ENCODE data around the gene DACH1.
A peak's percentile ranks its signal among the peaks of the same experiment; 100 is the strongest.

Gene DACH1

GRCh38 chr13:71695662-71696061, 171.3 kb downstream of the DACH1 start:
- DNase-seq, result peak; percentile 71

DNA sequence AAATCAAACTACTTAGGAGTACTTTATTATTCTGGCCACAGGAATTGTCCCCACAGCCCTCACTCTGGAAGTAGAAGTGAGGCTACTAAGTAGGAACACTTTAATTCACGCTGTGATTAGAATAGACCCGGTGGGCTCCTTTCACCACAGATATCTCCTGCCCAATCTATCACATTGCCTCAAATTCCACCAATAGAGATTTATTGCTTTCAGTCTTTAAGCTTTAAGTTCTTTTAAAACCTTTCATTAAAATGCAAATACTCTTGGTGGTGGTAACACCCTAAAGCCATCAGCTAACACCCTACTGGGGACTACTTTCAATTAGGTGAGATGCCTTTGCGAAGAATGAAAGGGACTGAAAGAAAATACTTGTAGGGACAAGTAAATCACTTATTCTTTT, 181.9 kb downstream of the DACH1 start:
- DNase-seq, result no peak

- no peak for DNase-seq
Measured at GRCh38 chr13:71681901-71682613, 184.9 kb downstream of the DACH1 start.

GRCh38 chr13:71677124-71677523, 189.9 kb downstream of the DACH1 start:
- DNase-seq, result peak; percentile 37

DNA sequence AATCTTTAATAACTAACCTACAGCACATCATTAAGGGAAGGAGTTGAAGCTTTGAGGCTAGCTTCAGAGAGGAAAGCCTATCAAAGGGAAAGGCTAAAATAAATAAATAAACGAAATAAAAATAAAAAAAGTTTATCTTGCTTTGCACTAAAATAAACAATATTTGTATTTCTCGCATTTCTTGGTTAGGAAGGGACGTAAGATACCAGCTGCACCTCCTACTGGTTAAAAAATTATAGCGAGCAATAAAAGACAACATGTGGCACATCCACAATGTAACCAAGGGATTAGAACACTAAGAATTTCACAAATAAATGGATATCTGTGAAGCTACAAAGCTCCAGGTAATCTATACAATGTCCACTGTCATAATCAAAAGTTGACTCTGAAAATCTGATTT, 194.5 kb downstream of the DACH1 start:
- DNase-seq, result peak; percentile 44

DNA sequence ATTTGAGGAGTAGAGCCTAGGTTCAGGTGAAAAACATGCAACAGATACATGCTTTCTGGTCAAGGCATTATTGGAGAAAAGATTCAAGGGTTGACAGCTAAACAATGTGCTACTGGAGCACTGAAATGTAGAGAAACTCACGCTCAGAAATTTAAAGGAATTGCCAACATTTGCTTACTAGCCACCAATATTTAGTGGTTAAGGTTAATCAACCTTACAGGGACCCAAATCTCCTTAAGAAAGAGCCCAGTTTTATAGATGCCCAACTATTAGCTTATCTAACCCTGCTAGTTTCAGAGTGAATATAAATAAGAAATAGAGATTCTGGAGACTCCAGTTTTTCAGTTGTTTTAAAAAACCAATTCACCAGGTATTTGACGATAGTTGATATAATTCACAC, 203.6 kb downstream of the DACH1 start:
- DNase-seq, result no peak

- peak; percentile 50 for DNase-seq
Measured at GRCh38 chr13:71661921-71662320, 205.1 kb downstream of the DACH1 start.

DNA sequence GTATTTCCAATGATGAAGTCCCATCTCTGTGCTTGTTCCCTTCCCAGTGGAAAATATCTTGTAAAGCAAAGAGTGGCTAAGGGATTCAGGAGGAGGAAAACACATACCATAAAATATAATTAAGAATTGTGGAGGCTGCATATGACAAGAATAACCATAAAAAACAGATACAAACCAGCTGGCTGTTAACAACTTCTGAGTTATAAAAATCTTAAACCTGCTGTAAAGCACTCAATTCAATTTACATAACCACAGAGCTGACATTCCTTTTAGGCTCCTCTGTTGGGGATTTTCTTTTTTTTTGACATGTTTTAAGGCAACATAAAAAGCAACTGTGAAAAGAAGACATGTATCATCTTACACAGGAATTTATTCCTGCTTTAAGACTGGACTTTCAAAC, 207.6 kb downstream of the DACH1 start:
- DNase-seq, result peak; percentile 42

DNA sequence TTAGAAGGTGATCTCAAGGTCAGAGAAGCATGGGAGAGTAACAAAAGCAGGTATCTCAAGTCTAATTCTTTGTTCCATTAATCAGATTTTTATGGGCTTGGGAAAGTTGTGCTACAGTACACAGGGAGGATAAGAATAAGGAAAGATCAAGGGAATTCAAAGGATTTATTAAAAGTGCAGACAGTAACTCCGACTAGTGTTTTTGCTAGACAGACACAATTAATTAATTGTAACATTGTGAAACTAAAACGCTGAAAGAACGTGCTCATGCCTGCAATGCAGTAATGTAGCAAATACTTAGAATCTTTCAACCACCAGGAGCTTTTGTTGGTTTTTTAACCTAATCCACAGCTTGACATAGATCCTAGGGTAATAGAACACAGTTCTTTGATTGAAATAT, 221.5 kb downstream of the DACH1 start:
- DNase-seq, result no peak

GRCh38 chr13:71644579-71644978, 222.4 kb downstream of the DACH1 start:
- DNase-seq, result peak; percentile 56

GRCh38 chr13:71643448-71643860, 223.6 kb downstream of the DACH1 start:
- DNase-seq, result no peak

DNA sequence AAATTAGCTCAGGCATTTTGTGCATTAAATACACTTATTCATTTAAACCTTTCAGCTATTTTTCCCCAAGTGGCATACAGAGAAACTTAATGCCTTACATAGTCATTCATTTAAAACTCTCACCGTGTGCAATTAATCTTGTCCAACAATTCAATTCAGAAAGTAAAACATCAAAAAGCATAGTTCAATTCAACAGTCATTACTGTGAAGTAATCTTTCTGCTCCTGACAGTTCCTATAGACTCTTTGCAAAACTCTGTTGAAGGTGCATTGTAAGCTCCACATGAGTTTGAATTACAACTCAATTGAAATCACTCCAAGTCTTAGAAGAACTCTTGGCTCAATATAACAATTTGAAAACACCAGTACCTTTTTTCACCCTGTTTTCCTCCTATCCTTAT, 228.3 kb downstream of the DACH1 start:
- DNase-seq, result no peak

DNA sequence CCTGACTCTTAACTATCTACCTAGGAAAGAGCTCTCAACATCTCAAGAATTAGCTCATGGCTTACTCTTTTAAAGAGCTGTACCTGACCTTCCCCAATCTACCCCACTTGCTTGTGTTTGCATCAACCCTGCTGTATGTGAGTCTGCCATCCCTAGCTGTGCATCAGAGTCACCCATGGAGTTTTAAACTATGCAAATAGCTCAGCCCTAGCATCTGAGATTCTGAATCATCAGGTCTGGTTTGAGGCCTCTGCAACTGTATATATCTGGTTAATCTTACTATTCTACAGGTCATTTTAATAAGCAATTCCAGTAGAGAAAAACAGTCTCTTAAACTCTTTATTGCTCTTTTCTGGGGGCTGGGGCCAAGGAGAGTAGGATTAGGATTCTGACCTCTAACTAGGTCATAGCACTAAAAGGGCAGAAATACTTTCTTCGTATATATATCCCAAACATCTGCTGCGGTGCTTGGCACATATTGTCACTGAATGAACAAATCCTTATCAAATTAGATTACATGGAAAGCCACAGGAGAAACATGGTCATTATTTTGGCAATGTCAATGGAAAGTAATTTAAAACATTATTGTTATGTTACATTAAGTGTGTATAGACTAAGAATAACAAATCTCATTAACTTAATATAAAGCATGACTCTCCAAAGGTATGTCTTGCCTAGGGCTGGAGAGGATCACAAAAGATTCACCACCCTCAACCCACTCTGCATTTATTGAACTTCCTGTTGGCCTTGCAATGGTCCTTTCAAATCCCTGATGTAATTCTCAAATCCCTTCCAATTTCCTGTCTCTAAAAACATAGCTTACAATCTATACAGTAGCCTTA, 232.2 kb downstream of the DACH1 start:
- DNase-seq, result no peak

- DNase-seq, result no peak
Measured at GRCh38 chr13:71634182-71634581, 232.8 kb downstream of the DACH1 start.

DNA sequence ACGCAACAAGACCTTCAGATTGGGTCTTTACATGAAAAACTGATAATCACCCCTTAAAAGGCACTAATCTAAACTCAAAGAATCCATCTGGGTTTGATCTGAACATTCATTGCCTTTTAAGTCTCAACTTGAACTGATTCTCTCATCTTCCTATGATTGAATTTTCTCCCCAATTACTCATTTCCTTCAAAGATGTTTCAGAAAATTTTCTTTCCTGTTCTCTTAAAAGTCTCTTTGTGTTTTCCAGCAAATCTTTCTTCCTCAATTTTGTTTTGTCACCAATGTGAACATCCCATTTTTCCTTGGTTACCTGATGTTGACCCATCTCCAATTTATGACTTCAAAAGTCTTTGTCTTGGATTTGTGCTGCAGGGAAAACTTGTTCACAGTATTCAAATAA, 234.3 kb downstream of the DACH1 start:
- no peak for DNase-seq

- DNase-seq, result no peak
Measured at GRCh38 chr13:71632206-71632605, 234.8 kb downstream of the DACH1 start.

GRCh38 chr13:71629167-71629566, 237.8 kb downstream of the DACH1 start:
- peak; percentile 19 for DNase-seq

DNA sequence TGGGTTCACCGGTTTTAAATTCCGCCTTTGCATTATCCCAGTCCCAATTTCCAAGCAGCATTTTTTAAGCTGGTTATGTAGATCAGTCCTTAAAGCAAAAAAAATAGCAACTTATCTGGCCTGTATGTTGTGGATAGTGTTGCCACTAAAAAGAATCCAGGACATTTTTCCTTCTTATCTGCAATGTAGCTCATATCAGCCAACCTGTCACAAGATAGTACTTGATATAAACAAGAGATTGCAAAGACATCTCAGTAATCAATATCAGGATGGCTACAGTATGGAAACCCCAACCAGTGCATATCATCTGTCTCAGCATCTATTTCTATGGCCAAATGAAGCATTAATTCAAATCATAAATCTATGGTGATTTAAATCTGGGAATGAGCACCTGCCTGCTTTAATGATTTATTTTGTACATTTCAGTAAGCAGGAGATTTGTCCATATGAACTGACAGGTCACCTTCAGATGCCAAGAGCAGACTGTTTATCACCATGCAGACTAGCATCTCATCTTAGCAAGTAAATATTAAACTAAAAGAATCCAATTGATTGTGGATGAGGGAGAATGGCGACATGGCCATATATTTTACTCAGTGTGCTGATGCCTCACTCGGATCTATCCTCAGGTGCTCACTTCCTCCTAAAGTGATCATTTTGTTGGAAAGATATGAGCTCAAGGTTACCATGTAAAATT, 240.4 kb downstream of the DACH1 start:
- no peak for DNase-seq

DNA sequence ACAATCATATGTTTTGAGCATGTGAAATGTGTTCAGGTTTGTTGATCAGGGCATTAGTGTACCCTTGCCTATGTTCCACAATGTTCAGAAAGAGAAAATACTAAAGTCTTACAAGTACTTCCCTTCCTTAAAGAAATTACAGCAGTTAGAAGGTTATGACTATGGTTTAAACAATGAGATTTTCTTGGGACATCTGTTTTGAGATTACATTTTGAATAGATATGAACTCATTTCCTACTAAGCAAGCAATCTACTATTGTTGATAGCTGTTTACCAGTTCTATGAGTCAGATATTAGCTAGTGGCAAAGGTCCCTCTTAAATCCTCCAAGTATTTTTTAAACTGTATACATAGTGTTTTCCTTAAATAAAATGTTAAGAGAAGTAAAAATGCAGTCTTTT, 241.3 kb downstream of the DACH1 start:
- no peak for DNase-seq

GRCh38 chr13:71624653-71625600, 242.1 kb downstream of the DACH1 start:
- DNase-seq, result peak; percentile 80

GRCh38 chr13:71621174-71622124, 245.6 kb downstream of the DACH1 start:
- DNase-seq, result peak; percentile 92
